Body of pancreas (tissue), 4 donors: ENCODE measurements around the gene SLC23A2.

Experiments used
- POLR2A ChIP-seq, 3 donors: fragments of 450-650 bp; IDR thresholded peaks; one replicate each; pipeline ENCODE4 v1.6.1; 2016; ENCODE audit warnings: antibody characterized with exemption in 3 of 3, mild to moderate bottlenecking in 2 of 3
- TF ChIP-seq, protein P1 (sequence below), 7 experiments: fragments of 450-650 bp in 4 of 7; fragments of 200-600 bp in 3 of 7; sonication (generic) in 3 of 7; IDR thresholded peaks; one replicate each; pipeline ENCODE4 v1.5.1; 2016 to 2019; ENCODE audit warnings: antibody characterized with exemption in 7 of 7

DNA sequence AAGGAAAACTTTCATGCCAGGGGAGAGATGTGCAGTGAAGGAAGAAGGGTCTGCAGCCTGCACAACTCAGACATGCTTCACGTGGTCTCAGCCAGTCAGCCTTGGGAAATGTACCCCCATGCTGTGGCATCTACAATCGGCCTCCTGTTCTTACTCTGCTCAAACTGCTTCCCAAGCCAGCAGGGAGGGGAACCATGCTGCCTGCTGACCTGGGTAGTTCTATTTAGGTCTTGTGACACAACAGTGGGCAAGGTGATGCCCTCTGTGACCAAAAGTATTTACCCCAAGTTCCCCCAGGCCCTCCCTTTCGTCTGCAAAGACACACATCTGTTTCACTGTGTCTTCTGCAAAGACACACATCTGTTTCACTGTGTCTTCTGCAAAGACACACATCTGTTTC lies 106.9 kb downstream of the SLC23A2 start:
- TF ChIP-seq, protein P1, sequence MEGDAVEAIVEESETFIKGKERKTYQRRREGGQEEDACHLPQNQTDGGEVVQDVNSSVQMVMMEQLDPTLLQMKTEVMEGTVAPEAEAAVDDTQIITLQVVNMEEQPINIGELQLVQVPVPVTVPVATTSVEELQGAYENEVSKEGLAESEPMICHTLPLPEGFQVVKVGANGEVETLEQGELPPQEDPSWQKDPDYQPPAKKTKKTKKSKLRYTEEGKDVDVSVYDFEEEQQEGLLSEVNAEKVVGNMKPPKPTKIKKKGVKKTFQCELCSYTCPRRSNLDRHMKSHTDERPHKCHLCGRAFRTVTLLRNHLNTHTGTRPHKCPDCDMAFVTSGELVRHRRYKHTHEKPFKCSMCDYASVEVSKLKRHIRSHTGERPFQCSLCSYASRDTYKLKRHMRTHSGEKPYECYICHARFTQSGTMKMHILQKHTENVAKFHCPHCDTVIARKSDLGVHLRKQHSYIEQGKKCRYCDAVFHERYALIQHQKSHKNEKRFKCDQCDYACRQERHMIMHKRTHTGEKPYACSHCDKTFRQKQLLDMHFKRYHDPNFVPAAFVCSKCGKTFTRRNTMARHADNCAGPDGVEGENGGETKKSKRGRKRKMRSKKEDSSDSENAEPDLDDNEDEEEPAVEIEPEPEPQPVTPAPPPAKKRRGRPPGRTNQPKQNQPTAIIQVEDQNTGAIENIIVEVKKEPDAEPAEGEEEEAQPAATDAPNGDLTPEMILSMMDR (IDR thresholded peaks at IDR 0.05) = no peak
- no peak for TF ChIP-seq POLR2A (IDR thresholded peaks at IDR 0.05)
